GM19455 (cell line): Measurements from ENCODE around the gene INMT.

Experiments
- ATAC-seq: cut with Tn5 transposase; IDR thresholded peaks from one replicate; pipeline ENCODE4 v1.9.1; 2021; ENCODE audit not compliant: unreplicated experiment

Gene INMT

DNA sequence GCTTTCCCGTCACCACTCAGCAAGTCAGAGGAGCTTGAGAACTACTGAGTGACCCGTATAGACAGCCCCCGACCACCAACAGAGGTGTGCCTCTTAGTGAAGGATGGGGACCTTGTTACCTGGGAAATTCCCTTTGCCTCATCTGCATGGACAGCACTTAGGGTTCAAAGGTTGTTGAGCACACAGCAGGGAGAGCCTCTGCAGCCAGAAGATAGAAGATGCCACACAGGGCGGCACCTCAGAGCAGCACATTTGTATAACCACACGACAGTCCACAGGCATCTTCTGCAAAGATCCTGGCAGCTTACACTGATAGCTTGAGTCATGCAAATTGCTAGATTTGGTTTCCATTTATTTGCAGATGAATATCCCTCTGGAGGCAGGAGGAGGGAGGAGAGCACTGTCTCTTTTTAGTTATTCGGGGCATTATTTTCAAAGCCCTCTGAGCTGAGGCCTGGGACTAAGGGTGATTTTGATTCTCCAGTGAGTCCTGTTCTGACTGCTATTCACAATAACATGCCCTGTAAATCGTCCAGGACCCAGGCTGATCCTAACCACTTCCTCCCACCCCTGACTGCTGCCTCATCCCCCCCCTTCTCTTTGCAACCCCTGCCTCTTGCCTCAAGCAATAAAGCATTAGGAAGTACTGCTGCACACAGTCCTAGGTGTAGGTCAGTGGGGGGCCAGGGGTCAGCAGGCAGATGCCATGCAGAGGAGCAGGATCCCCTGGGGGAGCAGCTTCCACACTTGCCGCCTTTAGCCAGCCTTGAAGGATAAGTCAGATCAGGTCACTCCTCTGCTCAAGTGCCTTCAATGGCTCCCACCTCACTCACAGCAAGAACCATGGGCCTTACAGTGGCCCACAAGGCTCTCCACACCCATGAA lies 24.6 kb upstream of the INMT start:
- ATAC-seq = no peak

DNA sequence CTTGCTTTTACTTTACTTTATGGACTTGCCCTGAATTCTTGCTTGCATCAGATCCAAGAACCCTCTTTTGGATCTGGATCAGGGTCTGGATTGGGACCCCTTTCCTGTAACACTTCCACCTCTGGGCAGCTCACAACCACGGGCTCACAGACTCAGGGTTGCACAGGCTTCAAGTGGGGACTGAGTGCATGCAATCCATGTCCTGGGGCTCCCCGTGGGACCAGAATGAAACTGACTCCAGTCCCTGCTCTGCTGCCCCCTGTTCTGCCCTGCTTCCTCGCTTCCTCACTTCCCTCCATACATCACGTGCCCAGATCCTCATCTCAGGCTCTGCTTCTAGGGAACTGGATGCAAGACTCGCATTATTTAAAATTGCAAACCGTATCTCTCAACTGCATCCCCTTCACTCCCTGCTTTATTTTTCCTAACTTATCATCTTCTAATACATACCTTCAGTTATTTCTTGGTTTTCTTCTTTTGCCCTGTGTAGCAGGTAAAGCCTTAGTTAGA lies 23.3 kb upstream of the INMT start:
- no peak for ATAC-seq

DNA sequence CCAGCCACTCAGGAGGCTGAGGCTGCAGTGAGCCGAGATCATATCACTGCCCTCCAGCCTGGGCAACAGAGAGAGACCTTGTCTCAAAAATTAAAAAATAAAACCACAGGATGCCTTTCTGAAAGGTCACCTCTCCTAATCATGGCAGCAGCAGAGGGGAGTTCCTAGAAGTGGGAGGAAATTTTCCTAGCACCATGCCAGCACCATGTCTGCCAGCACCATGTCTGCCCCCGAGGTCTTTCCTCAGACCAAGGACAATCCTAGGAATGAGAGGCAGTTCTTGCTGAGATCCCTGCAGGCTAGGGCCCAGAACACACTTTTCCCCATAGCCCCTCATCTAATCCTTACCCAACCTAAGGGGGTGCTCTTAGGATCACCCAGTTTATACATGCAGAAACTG lies 22.3 kb upstream of the INMT start:
- ATAC-seq = no peak

DNA sequence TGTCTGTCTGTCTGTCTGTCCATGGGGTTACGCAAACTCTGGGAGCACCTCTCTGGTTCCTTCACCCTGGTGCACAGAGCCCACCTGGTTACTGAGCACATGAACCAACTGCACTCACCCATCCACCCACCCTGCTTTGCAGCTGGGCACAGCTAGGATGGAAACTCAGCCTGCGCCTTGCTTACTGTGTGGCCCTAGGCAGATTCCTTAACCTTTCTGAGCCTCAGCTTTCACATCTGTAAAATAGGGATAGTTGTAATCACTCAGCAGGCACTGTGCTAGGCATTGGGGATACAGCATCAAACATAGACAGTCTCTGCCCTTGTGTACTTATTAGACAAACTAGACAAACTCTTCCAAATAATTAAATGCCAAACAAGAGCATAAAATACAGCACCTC lies 21.8 kb upstream of the INMT start:
- ATAC-seq = no peak

DNA sequence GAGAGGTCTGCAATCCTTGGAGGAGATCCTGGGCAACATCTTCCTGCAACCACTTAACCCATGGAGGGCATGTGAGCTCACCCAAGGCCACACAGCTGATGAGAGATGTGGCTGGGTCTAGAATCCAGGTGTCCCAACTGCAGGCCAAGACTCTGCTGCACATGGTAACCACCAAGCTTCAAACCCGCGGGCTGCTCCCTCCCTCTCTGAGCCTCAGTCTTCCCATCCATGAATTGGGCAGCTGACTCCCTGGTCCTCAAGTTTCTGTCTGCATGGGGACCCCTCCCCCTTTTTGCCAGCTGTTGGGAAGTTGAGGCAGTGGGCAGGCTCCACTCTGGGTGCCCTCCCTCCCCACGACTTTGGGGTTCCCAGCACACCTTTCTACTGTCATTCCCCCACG lies 20.9 kb upstream of the INMT start:
- ATAC-seq = no peak

DNA sequence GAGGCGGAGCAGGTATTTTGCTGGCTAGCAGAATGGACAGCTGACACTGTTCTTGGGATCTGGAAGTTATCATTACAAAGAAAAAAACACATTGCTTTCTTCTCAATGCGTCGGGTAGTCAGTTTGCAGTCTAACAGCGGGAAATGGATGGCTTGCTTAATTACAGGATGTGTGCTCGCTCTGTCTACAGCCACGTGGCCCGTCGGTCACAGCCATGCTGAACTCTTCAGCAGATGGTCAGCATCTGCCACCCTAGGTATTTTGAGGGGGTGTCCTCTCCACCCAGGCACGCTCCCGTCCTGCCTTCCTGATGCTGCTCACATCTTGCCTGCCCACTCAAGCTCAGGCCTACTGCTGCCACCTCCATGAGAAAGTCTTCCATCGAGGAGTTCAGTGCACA lies 20.4 kb upstream of the INMT start:
- no peak for ATAC-seq

DNA sequence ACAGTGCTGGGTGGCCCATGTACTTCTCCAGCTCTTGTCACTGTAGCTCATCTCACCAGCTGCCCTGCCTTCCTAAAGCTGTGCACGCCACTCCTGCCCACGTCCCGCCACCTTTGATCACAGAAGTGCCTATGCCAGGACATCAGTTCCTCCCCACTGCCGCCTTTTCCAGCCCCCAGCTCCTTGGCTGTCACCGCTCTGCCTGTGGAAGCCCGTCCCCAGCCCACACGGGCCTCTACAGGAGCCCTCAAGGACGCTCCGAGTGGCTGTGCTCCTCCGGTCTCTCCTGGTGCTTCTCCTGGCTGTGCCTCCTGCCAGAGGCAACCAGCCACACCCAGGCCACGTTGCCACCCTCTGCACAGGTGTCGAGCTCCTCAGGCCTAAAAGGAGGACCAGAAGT lies 19.3 kb upstream of the INMT start:
- ATAC-seq = no peak

DNA sequence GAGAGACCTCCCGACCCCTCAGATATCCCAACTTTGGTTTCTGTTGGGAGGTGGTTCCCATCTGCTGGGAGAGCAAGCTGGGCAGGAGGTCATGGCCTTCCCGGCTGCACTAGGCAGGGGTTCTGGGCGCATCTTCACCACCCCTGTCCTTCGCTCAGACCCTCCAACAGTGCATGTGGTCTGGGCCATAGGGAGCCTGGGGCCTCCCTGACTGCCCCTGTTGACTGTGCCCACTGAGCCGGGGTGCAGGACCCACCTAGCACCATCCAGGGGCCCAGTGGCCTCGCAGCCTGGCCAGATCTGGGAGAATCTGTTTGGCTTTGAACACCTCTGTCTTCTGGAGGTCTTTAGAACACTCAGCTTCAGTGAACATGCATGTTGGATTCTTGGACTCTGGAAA lies 18.7 kb upstream of the INMT start:
- ATAC-seq = no peak

DNA sequence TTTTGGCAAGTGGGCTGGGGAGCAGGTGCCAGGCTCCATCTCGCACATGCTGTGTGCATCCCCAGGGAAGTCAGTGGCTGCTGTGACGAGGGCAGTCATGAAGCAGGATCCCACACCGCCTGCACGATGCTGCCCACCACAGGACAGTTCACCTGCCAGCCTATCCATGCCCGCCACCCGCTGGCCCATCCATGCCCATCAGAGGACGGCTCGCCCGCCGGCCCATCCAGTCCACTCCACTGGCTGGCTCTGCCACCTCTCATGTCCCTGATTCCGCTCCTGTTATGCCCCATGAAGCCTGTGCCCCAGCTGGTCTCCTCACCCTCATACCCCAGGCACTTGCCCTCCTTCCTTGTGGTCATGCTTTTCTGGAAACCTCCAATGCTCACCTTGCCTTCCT lies 18.2 kb upstream of the INMT start:
- no peak for ATAC-seq

DNA sequence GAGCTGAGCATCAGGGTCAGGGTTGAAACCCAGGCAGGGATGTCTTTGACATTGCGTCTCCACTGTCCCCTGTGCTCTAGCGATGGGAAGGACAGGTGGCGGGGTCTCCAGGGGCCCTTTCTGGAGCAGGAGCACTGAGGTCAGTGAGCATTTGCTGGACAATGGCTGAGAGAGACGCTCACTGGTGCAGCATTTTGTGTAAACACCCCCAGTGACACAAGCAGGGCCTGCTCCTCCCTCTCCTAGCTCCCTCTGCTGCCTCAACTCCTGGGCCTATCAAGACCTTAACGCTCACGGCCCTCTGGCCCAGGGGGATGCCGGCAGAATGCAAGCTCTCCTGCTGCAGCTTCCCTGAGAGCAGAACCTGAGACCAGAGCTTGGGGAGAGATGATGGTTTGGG lies 17.4 kb upstream of the INMT start:
- ATAC-seq = no peak

DNA sequence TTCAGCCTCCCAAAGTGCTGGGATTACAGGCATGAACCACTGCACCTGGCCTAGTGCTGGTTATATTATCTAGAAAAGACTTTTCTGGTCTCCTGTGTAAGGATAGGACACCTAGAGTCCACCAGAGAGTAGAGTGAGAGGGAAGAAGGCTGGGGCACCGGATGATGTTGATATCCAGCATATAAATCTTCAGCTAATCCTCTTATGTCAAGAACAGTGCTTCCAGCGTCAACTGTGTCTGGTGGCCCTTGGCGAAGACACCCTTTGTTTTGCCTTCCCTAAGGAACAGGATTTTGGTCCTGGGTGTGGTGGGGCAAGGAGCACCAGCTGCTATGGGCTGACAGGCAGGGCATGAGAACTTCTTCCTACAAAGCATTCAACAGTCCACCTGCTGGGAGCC lies 16.3 kb upstream of the INMT start:
- ATAC-seq = no peak

DNA sequence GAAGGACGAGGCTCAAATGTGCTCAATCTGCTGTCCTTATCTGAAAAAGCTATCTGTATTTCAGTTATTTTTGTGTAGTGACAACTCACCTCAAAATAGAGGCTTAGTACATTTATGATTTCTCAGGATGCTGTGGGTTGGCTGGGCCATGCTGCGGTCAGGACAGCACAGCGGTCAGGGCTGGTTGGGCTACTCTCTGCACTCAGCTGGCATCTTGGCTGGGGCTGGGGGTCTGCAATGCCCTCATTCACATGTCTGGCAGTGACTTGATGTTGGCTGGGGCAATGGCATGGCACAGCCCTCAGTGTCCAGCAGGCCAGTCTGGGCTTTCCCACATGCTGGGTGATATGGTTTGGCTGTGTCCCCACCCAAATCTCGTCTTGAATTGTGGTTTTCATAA lies 15.6 kb upstream of the INMT start:
- no peak for ATAC-seq

DNA sequence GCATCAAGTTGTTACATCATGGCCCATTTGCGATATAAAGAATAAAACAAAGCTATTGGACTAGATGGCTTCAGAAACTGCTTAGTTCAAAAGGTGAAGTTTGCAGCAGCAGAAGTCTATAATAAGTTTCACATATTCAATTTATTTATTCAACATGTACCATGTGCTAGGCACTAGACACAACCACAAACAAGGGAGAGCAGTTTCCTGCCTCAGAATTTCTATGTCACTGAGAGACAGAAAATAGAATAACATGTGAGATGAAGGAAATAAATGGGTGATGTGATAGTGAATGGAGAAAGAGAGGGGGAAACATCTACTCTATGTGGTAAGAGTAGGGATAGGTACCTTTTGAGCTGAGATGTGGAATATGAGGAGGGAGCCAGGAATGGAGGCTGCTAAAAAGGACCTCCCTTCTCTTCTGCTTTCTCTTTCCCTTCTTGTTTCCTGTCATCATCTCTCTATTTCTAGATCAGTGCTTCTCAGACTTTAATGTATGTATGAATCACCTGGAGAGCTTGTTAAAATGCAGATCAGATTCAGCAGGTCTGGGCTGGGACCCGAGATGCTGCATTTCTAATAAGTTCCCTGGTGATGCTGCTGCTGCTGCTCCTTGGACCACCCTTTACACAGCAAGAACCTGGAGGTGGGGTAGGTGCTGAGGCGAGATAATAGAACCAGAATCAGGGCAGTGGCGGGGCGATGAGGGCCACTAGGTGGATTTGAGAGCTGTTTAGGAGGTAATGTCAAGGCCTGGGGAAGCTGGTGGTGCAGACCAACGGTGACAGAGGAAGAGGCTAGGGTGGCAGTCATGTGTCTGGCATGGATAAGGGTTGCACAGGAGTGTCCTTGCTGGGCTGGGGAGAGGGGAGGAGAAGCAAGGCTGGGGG lies 13.7 kb upstream of the INMT start:
- ATAC-seq = no peak

DNA sequence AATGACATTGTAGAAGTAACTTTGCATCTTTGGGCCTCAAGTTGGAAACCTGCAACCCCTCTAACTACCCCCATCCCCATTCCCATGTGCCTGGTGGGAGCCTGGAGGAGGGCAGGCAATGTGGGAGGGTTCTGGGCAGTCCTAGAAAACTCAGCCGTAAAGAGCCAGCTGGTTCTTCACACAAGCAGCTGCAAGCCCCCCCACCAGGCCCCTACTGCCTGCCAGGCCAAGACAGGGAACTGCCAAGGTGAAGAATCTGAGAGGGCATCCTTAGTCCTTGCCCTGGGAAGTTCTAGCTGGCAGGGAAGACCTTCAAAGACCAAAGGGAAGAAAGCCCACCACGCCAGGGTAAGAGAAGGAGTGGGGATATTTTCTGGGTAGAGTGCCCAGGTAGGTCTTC lies 12.2 kb upstream of the INMT start:
- no peak for ATAC-seq

DNA sequence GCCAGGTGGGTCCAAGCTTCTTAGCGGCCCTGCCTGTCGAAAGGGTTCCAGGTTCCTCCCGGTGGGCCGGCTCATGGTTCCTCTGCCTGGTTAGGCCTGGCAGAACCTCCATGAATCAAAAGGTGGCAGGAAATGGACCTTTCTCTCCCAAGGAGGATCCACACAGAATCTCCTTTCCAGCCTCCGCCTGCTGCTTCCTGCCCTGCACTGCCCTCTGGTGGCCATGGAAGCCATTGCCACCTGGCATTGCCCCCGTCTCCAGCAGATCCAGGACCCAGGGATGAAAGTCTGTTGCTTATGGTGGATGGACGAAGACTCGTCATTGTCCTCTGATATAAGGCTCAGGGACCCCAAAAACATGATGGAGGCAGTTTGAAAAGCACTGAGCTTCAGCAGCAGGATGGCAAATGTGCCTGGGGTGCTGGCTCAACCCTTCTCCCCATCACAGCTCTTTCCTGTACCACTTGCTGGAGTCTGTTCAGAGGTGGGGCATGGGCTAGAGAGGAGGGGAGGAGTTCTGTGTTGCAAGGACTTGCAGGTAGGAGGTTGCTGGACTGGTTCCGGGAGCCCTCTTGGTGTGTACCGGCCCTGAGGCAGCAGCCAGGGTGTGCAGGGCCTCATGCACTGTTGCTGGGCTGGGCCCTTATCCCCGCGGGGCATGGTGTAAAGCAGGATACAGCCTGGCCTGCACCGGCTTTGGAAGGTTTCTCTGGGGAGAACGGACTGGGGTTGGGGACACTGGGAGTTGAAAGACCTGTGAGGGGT lies 11.3 kb upstream of the INMT start:
- peak; percentile 56 for ATAC-seq

DNA sequence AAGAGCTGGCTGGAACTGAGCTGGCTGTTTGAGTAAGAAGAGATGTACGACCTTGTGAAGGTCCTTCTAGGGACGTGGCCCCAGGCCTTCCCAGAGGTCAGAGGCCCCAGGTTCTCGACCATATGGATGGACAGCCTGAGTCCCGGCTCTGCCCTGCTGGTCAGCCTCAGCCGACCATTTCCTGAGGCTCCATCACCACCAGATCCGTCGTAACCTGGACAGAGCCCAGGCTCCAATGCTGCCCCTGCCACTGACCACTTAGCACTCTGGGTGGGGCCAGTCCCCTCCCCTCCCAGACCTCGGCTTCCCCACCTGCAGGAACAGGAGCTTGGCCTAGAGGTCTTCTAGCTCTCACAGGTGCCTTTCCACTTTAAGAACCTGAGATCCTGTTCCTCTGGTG lies 10.6 kb upstream of the INMT start:
- ATAC-seq = no peak

DNA sequence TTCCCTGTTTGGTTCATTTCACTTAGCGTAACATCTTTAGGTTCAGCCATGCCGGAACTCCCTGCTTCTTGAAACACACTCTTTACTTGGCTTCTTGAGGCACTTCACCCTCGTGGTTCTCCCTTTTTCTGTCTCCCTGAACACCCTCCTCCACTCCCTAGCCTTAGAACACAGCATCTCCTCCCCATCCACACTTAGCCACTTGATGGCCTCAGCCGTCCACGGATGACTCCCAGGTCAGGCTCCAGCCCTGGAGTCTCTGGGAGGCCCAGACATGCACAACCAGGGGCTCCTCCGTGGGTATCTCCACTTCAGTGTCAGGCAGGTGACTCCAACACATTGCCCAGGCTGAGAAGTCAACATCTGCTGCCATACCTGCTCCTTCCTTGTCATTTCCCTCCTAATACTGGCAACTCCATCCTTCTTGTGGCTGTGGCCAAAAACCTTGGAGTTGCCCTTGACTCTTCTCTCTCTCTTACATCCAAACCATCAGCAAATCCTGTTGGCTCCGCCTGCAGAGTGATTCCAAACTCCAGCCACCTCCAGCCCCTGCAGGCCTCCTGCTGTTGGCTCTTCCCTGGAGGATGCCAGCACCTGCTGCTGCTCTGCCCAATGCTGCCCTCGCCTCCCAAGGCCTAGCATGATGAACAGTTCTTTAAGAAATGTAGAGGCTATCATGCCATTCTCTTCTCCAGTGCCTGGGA lies 8.4 kb upstream of the INMT start:
- no peak for ATAC-seq

DNA sequence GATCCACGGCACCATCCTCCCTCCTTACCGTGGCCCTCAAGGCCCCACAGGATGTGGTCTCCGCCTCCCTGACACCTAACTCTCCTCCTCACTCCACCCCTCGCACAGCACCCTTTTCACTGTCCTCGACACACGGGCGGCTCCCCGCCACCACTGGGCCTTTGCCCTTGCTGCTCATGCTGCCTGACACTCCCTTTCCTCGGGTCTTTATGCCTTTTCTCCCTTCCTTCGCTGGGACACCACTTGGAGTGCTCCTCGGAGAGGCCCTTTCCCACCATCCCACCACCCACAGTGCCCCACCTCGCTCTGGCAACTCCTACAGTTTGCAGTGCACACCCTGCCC lies 7.9 kb upstream of the INMT start:
- no peak for ATAC-seq

DNA sequence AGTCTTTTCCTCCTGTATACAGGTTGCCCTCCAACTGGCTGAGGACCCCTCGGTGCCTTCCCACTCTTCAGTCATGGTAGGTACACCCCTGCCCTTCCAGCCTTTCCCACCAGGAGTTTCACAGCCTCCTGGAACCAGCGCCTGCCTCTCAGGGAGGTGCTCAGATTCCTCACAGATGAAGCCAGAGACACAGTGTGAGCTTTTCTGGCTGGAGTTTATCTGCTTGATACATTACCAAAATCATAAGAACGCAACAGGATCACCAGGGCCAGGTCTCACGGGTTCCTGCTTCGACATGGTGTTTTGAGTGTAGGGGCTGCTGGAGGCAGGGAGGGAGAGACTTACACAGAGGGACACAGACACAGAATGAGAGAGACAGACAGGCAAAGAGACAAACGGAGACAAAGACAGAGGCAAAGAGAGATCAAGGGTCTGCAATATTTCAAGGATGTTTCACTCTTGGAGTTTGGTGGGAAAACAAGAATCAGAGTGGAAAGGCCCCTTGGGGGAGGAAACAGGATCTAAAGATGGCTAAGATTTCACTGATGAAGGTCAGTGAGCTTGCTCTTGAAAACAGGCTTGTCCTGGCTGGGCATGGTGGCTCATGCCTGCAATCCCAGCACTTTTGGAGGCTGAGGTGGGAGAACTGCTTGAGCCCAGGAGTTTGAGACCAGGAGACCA lies 6.5 kb upstream of the INMT start:
- no peak for ATAC-seq

DNA sequence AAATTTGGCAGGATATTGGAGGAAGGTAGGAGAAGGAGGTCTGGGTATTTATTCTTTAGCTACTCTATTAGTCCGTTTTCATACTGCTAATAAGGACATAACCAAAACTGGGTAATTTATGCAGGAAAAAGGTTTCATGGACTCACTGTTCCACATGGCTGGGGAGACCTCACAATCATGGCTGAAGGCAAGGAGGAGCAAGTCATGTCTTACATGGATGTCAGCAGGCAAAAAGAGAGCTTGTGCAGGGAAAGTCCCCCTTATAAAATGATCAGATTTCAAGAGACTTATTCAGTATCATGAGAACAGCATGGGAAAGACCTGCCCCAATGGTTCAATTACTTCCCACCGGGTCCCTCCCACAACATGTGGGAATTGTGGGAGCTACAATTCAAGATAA lies 1.9 kb upstream of the INMT start:
- ATAC-seq = no peak
